HG03064 (cell line): ENCODE results near the gene TGFB1.
"Not testable (repeated sequence)": the region's sequence is repeated elsewhere in the genome, so short reads cannot be mapped to it uniquely, and the experiment has no call there.

Experiments used
- ATAC-seq: cut with Tn5 transposase; IDR thresholded peaks from one replicate; pipeline ENCODE4 v1.9.1; 2021; ENCODE audit warnings: low read depth; ENCODE audit not compliant: unreplicated experiment

The TGFB1 gene

GRCh38 chr19:41371119-41371518 is 17.4 kb upstream of the TGFB1 start:
- ATAC-seq, result not testable (repeated sequence)

GRCh38 chr19:41369769-41370168 is 16.0 kb upstream of the TGFB1 start:
- no peak for ATAC-seq

GRCh38 chr19:41367848-41368301 is 14.2 kb upstream of the TGFB1 start:
- ATAC-seq, result no peak

GRCh38 chr19:41366089-41366488 is 12.4 kb upstream of the TGFB1 start:
- no peak for ATAC-seq

- no peak for ATAC-seq
Measured at GRCh38 chr19:41364524-41365391, 11.0 kb upstream of the TGFB1 start.

- peak; percentile 70 for ATAC-seq
Measured at GRCh38 chr19:41363753-41364523, 10.2 kb upstream of the TGFB1 start, which contains the start of gene B9D2. TSS of gene B9D2 (minus strand) at chr19:41364149. CDS start at chr19:41363519, 630 bp downstream.

GRCh38 chr19:41363371-41363752 is 9.6 kb upstream of the TGFB1 start:
- no peak for ATAC-seq

- ATAC-seq, result no peak
Measured at GRCh38 chr19:41362143-41362847, 8.6 kb upstream of the TGFB1 start.

GRCh38 chr19:41359741-41360140 is 6.0 kb upstream of the TGFB1 start:
- no peak for ATAC-seq

GRCh38 chr19:41357746-41358145 is 4.0 kb upstream of the TGFB1 start:
- ATAC-seq, result no peak

GRCh38 chr19:41356984-41357739 is 3.4 kb upstream of the TGFB1 start:
- no peak for ATAC-seq

- no peak for ATAC-seq
Measured at GRCh38 chr19:41355802-41356201, 2.1 kb upstream of the TGFB1 start.

GRCh38 chr19:41355035-41355434 is 1.3 kb upstream of the TGFB1 start:
- ATAC-seq, result no peak

GRCh38 chr19:41354343-41354953 is 726 bp upstream of the TGFB1 start:
- ATAC-seq, result no peak

GRCh38 chr19:41352609-41353465 is 885 bp downstream of the TGFB1 start:
- ATAC-seq, result no peak

- ATAC-seq, result no peak
Measured at GRCh38 chr19:41352279-41352608, 1.5 kb downstream of the TGFB1 start.

GRCh38 chr19:41351339-41352245 is 2.1 kb downstream of the TGFB1 start:
- ATAC-seq, result no peak

GRCh38 chr19:41350735-41351338 is 2.9 kb downstream of the TGFB1 start:
- no peak for ATAC-seq
